Pancreas (tissue), 10 donors: ENCODE measurements around the gene SLC4A11. TPM values are rescaled to one million over a fixed set of nuclear protein-coding genes. Genes with fewer than 3 reads are reported as not detected.

Source experiments
- ATAC-seq, 4 donors: fragments of 200-7000 bp; cut with Tn5 transposase; one replicate each; pipeline versions ENCODE4 v1.8.0 to v1.9.1; 2020; ENCODE audit warnings: mild to moderate bottlenecking in 4 of 4, moderate library complexity in 4 of 4
- DNase-seq, 6 donors: peaks; one replicate each; pipeline ENCODE4 v3.0.0-alpha.2; 2020
- FAIRE-seq: peaks from 2 replicates; lab custom pipeline; 2012; peaks lifted over from hg19 to GRCh38; lab: Jason Lieb, UNC
- H3K27ac ChIP-seq, 4 donors: fragments of 200-600 bp; sonication (generic); 1 replicate in 3 of 4; 2 replicates in 1 of 4; pipeline versions ENCODE4 v1.5.0 to v1.8.0; 2020
- H3K27me3 ChIP-seq, 4 donors: fragments of 200-600 bp; one replicate each; pipeline ENCODE4 v1.8.0; 2021
- H3K36me3 ChIP-seq, 3 donors: fragments of 200-600 bp; sonication (generic) in 1 of 3; one replicate each; pipeline versions ENCODE4 v1.5.0 to v1.8.0; 2020 to 2021
- H3K4me1 ChIP-seq, 3 donors: fragments of 200-600 bp; one replicate each; pipeline ENCODE4 v1.8.0; 2021
- H3K4me3 ChIP-seq, 4 donors: fragments of 200-600 bp; sonication (generic) in 2 of 4; one replicate each; pipeline versions ENCODE4 v1.5.0 to v1.8.0; 2020 to 2021
- H3K9me3 ChIP-seq, 4 donors: fragments of 200-600 bp; one replicate each; pipeline ENCODE4 v1.8.0; 2021
- CTCF ChIP-seq, 4 donors: fragments of 200-600 bp; sonication (generic) in 3 of 4; IDR thresholded peaks; one replicate each; pipeline versions ENCODE4 v1.5.0 to v1.8.0; 2021; ENCODE audit warnings: antibody characterized with exemption in 4 of 4
- WGBS, 2 donors: extraction: QIAGEN DNeasy Blood & Tissue Kit; methylation state at CpG; one replicate each; pipeline ENCODE4 v1.1.7; 2013; 5-methylcytosine and 5-hydroxymethylcytosine counted together
- intact Hi-C, 3 donors: fragments of 100-400 bp; cut with DNase I; formaldehyde crosslinking; loops; one replicate each; pipeline versions ENCODE4 v1.11.1 to v1.14.2; 2022
- polyA plus RNA-seq, 2 donors: library from polyadenylated mRNA; stranded (reverse); fragments of 200-250 nt; gene quantifications; one replicate each; pipeline ENCODE4 v1.2.3, GENCODE V29; 2013
- total RNA-seq, 6 donors: library from RNA; stranded (reverse); fragmentation: NEBNext Ultra II Directional in 4 of 6; extraction: Animal tissue kit (Norgen Biotek cat#: 25700) in 4 of 6; gene quantifications; one replicate each; pipeline versions ENCODE4 v1.2.1 to v1.2.4, GENCODE V29; 2021 to 2023
- donor health status: healthy with polysubstance abuse.
- donor health status: DM: no; HTN: no; CAD: no; lungs with moderate emphysema.
- donor health status: DM: no; HTN: no; CAD: no.
- donor health status: control.
- donor health status: control.
- donor health status: Bipolar disorder and iron deficiency.
- donor health status: DM: yes; HTN: yes; CAD: no.
- donor health status: DM: no; HTN: no; CAD: no.
- donor health status: DM: no; HTN: no; CAD: no.
- donor health status: DM: yes; HTN: yes; CAD: no.

SLC4A11 gene
- total and polyA plus RNA-seq, 8 donors = 0.14 to 1.1 (median 0.58) TPM

GRCh38 chr20:3233991-3234498 is 4.9 kb downstream of the SLC4A11 start:
- no peaks in the 10 kb centered on the region for H3K4me1 ChIP-seq
- FAIRE-seq = no peak
- H3K27me3 ChIP-seq = peaks cover 0 to 8% (median 0%) of the 10 kb centered on the region in 4 donors
- TF ChIP-seq CTCF (IDR thresholded peaks at IDR 0.05) = no peak
- H3K36me3 ChIP-seq = no peaks in the 10 kb centered on the region
- H3K27ac ChIP-seq = no peak overlapping the region
- intact Hi-C loops = no loop called here
- DNase-seq = no peak
- WGBS, 2 donors = 87 to 94% methylated on average over 23 to 25 of the region's 25 CpGs
- H3K4me3 ChIP-seq = no peak overlapping the region
- no peaks in the 10 kb centered on the region for H3K9me3 ChIP-seq
- ATAC-seq = no peak

- no peak overlapping the region for H3K27ac ChIP-seq
- no peaks in the 10 kb centered on the region for H3K9me3 ChIP-seq
- TF ChIP-seq CTCF (IDR thresholded peaks at IDR 0.05) = no peak
- intact Hi-C loops = no loop called here
- ATAC-seq (no peak), DNase-seq (peak in 1 of 6 donors; percentile 61), FAIRE-seq (no peak)
- H3K4me1 ChIP-seq = no peaks in the 10 kb centered on the region
- WGBS, 2 donors = 85% methylated on average over 29 to 32 of the region's 32 CpGs
- no peaks in the 10 kb centered on the region for H3K36me3 ChIP-seq
- no peak overlapping the region for H3K4me3 ChIP-seq
- H3K27me3 ChIP-seq = peaks cover 0 to 7% (median 0%) of the 10 kb centered on the region in 4 donors
These were observed 5.6 kb downstream of the SLC4A11 start for GRCh38 chr20:3233131-3233990.

- Histone ChIP-seq H3K9me3 (no peaks in the 10 kb centered on the region), H3K27ac (no peak overlapping the region), H3K36me3 (no peaks in the 10 kb centered on the region), H3K27me3 (no peaks in the 10 kb centered on the region), H3K4me3 (no peak overlapping the region), H3K4me1 (no peaks in the 10 kb centered on the region)
- no peak for ATAC-seq
- no peak for FAIRE-seq
- WGBS, 2 donors = 86 to 89% methylated on average over 15 of the region's 15 CpGs
- no peak for DNase-seq
- intact Hi-C loops = no loop called here
- TF ChIP-seq CTCF (IDR thresholded peaks at IDR 0.05) = no peak
These were observed 7.0 kb downstream of the SLC4A11 start for GRCh38 chr20:3231889-3232588.

- Histone ChIP-seq H3K27me3 (no peaks in the 10 kb centered on the region), H3K4me3 (no peak overlapping the region), H3K27ac (no peak overlapping the region), H3K36me3 (no peaks in the 10 kb centered on the region), H3K9me3 (no peaks in the 10 kb centered on the region), H3K4me1 (no peaks in the 10 kb centered on the region)
- no peak for ATAC-seq
- FAIRE-seq = no peak
- WGBS, 2 donors = 90 to 92% methylated on average over 21 of the region's 21 CpGs
- intact Hi-C loops = no loop called here
- no peak for DNase-seq
- TF ChIP-seq CTCF (IDR thresholded peaks at IDR 0.05) = no peak
These were observed 7.9 kb downstream of the SLC4A11 start for GRCh38 chr20:3231116-3231515.
